ENCODE results near the gene NFS1. TPM values are rescaled to one million over a fixed set of nuclear protein-coding genes. Genes with fewer than 3 reads are reported as not detected.
"Not testable (repeated sequence)": the region's sequence is repeated elsewhere in the genome, so short reads cannot be mapped to it uniquely, and the experiment has no call there.

Gene NFS1
- total and polyA plus RNA-seq, 2 of the 8 experiments (the other 6 are each of a cell fraction or from before 2014, with no cell fraction given) = 26.1 to 38.8 TPM

- H3K56ac ChIP-seq (replicated peaks; ENCODE audit: insufficient read length, low read depth, low read length); H3K4me3 ChIP-seq (ENCODE audit: extremely low read depth in 1 of 4, insufficient read depth in 2 of 4, low read depth in 3 of 4, low read length in 4 of 4); H3K14ac ChIP-seq (ENCODE audit: insufficient read length); H3K27me3 ChIP-seq (replicated peaks in 1 of 4; ENCODE audit: control insufficient read depth in 3 of 4, extremely low read depth in 1 of 4, insufficient read depth in 3 of 4, low read length in 3 of 4); H3K4me1 ChIP-seq (replicated peaks in 1 of 4; ENCODE audit: control insufficient read depth in 3 of 4, insufficient read depth in 4 of 4, low read length in 3 of 4); H2BK20ac ChIP-seq (ENCODE audit: low read length); CTCF ChIA-PET (ENCODE audit: partially characterized antibody); H3K23me2 ChIP-seq (ENCODE audit: low read depth, low read length); H3K9me3 ChIP-seq (ENCODE audit: insufficient read depth in 2 of 2, low read depth in 1 of 2, low read length in 1 of 2); H2BK12ac ChIP-seq (ENCODE audit: low read depth, low read length); H2BK120ac ChIP-seq (replicated peaks; ENCODE audit: low read depth, low read length); H3K9ac ChIP-seq (replicated peaks in 1 of 4; ENCODE audit: extremely low read depth in 1 of 4, low read depth in 3 of 4, low read length in 3 of 4); FAIRE-seq; H3K27ac ChIP-seq (ENCODE audit: low read depth, low read length); H3K4ac ChIP-seq (replicated peaks; ENCODE audit: insufficient read length, low read depth, low read length); H3K79me1 ChIP-seq (ENCODE audit: low read depth, low read length); H2AFZ ChIP-seq (ENCODE audit: low read length); H2AK5ac ChIP-seq (ENCODE audit: low read depth, low read length); H3K23ac ChIP-seq (ENCODE audit: insufficient read length); H3K18ac ChIP-seq (ENCODE audit: extremely low read depth, low read length); H3K4me2 ChIP-seq (ENCODE audit: insufficient read depth in 1 of 2, low read depth in 2 of 2, low read length in 2 of 2); H4K91ac ChIP-seq (replicated peaks; ENCODE audit: insufficient read length, low read length); H2BK15ac ChIP-seq (ENCODE audit: low read length); H4K8ac ChIP-seq (ENCODE audit: extremely low read depth, insufficient read depth, low read length); H4K5ac ChIP-seq (ENCODE audit: insufficient read length, low read depth, low read length); H2BK5ac ChIP-seq (ENCODE audit: low read depth, low read length): not testable (repeated sequence)
- POLR2A ChIA-PET (ENCODE audit: partially characterized antibody) = interaction anchor here (0.7 to 40.1 kb wide), 2 partner anchors 23 to 206 kb away, joined by 3 to 2341 read pairs; partner anchors contain the start of gene RBM39
- Histone ChIP-seq H3K79me2 (ENCODE audit: control insufficient read depth in 1 of 2, insufficient read depth in 2 of 2, low read length in 2 of 2) (peaks cover 0 to 25% of the 10 kb centered on the region in 2 experiments; a peak in 2 of 4 replicates), H3K36me3 (ENCODE audit: control insufficient read depth in 2 of 4, insufficient read depth in 4 of 4, low read length in 3 of 4) (peaks cover 22 to 99% (median 67%) of the 10 kb centered on the region in 4 experiments), H4K20me1 (replicated peaks in 1 of 2; ENCODE audit: control insufficient read depth in 1 of 2, insufficient read depth in 2 of 2, low read length in 2 of 2) (peaks cover 6 to 12% of the 10 kb centered on the region in 2 experiments)
- peak in 1 of 2 experiments; percentile 28 for DNase-seq (ENCODE audit: low read depth in 1 of 2, low spot score in 2 of 2)
- WGBS, 2 experiments (ENCODE audit: extremely low coverage in 1 of 2, insufficient coverage in 1 of 2, insufficient read length in 1 of 2, insufficient replicate concordance in 2 of 2, low coverage in 1 of 2, low lambda C conversion rate in 2 of 2, missing lambda C conversion rate in 1 of 2) = 96% methylated on average over 17 of the region's 17 CpGs; no CpG with 5 or more reads in 1 of the 2 experiments
Measured at GRCh38 chr20:35706591-35707529, 7.7 kb upstream of the NFS1 start.
